ENCODE results near the gene SNRPA1.
"Not testable (repeated sequence)": the region's sequence is repeated elsewhere in the genome, so short reads cannot be mapped to it uniquely, and the experiment has no call there.

SNRPA1 gene

DNA sequence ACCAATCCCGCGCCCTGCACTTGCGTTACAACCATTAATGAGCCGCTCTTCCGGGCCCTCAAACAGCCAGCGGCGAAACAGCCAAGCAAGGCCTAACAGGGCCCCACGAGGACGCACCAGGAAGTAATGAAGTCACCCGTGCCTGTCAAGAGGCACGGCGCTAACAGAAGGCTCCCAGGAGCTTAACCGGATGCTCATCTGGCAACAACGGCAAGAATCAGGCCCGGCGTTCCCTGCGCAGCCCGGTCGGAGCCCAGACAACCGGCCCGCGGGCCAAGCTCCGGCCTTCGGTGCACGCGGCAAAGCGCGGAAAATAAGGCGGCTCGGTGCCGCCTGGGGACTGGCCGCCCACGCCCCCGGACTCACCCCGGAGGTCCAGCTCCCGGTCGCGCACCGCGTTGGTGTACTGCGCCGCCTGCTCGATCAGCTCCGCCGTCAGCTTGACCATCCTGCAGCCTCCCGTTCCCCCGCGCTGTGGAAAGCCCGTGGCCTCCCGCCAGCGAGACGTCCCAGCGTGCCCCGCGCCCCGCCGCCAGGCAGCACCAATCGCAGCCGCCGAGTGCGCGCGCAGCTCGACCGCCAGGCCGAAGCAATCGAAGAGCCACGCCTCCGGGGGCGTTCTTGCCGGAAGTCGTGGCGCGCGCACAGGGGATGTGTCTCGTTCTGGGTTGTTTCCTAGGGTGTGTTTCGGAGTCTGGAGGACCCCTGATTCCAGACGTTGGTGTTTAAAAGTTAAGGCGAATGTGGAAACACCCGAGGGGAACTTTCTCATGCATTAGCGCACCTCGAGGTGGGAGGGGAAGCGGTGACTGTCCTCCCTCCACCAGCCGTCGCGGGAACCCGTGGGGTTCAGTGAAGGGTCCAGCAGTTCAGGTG, at the start of gene SNRPA1:
Gene SNRPA1 (minus strand): TSS at position 518 of the 876 bp plus-strand sequence. CDS start 70 bp downstream, at position 448.
- peak; percentile 66 for DNase-seq

GRCh38 chr15:101342056-101342455, 47.0 kb upstream of the SNRPA1 start:
- no peak for DNase-seq

GRCh38 chr15:101338502-101339057, 43.5 kb upstream of the SNRPA1 start:
- no peak for DNase-seq

- no peak for DNase-seq
These were observed 42.9 kb upstream of the SNRPA1 start for GRCh38 chr15:101337976-101338375.

DNA sequence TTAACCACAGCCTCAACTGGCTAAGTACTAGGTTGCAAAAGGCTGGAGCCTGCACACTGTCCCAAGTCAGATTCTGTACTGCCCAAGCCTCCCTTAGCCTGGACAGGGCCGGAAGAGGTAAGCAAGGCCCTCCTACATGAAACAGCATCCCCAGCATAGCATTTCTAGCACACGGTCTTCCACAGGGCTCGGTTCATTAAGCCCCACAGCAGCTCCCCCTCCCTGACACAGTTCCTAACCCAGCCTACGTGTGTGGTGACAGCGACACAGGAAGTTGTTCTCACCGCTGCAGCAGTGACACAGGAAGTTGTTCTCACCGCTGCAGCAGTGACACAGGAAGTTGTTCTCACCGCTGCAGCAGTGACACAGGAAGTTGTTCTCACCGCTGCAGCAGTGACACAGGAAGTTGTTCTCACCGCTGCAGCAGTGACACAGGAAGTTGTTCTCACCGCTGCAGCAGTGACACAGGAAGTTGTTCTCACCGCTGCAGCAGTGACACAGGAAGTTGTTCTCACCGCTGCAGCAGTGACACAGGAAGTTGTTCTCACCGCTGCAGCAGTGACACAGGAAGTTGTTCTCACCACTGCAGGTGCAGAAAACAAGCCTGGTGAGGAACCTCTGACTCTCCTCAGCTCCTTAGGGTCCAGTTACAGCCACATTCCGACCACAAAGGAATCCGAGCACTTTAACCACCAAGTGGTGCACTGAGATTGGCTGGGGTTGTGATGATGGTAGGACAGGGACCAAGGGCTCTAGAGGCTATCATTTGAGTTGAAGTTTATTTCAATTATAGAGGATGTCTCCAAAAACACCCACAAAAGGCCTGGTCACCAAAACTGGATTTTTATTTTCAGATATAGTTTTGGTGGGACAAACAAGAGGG, 39.1 kb upstream of the SNRPA1 start:
- not testable (repeated sequence) for DNase-seq

GRCh38 chr15:101332061-101332467, 37.0 kb upstream of the SNRPA1 start:
- DNase-seq: no peak

- no peak for DNase-seq
These were observed 34.9 kb upstream of the SNRPA1 start for GRCh38 chr15:101329867-101330380.

DNA sequence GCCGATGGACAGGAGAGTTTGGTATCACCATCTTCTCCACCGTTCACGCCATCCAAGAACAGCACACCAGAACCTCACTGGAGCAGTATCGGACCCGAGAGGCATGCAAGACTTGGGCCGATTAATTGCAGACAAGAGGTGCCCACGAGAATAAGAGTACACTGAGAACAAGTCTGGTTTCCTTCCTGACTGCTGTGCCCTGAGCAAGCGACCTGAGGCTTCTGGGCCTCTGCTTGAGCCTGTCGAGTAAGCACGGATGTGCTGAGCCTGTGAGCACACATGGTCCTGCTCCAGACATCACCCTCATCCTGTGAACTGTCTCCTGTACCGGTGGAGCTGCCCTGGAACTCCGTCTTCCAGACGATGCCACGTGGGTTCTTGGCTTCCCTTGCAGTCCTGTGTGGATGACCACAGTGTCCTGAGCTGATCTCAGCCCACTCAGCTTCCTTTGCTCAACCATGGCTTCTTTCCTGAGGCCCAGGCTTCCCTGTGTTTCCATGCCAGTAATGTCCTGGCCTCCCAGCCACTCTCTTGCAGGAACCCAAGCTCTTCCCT, 34.3 kb upstream of the SNRPA1 start:
- DNase-seq: no peak

DNA sequence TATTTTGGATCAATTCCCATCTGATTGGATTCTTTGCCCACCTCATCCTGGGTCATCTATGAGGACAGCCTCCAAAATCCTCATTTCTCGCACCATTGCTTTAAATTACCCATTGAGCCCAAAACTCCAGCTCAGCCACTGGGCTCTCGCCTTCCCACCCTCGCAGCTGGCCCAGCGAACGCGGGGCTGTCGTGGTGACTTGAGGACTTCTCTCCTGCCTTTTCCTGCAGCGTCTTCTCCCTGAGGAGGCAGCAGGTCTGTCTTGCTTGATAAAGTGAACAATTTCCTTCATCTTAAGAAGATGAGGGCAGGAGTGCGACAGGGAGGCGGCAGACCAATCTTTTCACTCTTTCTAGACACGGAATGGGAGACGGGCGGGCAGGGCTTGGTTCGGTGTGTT, 33.0 kb upstream of the SNRPA1 start:
- no peak for DNase-seq

- DNase-seq: no peak
These were observed 32.2 kb upstream of the SNRPA1 start for GRCh38 chr15:101327147-101327740.

DNA sequence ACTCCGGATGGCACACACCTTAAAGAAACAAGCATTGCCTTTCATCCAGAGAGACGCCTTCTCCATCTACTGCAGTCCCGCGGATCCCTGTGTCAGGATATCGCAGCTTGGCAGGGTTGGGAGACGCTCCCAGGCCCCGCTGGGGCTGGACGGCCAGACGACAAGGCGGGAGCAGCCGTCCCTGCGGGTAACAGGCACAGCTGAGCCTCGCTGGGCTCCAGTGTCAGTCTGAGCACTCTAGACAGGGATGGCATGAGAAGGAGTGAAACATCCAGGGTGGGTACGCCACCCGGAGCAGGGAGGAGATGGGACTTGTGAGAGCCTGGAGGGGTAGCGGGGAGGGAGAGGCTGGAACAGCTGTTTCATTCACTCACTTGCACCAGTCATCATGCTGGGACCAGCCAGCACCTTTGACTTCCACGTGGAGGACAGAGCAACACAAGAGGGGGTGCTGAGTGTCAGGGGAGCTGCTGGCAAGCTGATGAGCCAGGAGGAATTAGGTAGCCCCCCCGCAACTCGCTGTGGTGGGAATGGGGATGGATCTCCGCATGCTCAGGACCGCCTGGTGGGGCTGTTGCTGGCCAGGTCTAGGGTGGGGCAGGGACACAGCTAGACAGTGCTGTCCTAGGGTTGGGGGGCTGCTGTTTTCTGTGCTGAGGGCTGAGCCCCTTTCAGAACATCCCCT, 31.6 kb upstream of the SNRPA1 start:
- DNase-seq: no peak

DNA sequence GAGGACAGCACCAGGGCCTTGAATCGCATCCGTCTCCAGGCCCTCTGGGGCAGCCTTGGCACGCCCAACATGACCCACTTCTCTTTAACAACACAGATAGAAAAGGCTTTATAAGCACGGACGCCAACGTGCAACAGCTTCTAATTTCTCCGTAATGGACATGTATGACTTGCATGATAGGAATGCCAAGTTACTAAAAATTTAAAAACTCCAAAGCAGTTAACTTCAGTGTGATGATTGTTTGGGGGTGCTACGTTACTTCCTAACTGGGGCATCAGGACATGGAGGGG, 30.9 kb upstream of the SNRPA1 start:
- no peak for DNase-seq

DNA sequence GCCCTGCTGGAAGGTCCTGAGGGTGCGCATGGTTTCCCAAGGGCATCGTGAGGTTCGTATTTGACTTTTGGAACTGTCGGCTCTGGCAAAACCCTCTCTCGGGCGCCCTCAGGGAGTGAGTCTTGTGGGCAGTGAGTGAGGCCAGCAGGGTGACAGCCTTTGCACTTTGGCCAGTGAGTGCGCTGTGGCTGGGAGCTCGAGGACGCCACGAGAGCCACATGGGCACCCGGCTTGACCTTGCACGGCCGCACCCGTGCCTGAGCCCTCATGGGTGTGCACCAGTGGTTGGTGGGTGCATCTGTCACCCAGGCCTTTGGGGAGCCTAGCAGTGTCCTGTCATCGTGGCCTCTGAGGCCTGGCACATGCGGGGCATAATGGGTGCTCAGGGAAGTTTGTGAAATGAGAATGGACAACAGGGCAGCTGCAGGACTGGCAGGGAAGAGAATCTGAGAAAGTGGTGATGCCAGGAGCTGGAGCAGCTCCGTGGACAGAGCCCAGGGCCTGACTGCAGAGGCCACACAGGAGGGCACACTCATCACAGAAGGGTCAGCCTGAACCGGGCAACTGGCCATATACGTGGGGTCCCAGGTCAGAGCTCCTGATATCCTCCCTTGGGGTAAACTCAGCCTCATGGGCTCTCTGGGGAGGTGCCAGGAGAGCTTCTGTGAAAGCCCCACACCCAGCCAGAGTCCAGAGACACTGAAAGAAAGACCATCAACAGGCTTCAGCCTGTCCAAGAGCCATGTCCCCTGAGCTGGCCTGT, 30.4 kb upstream of the SNRPA1 start:
- DNase-seq: no peak

DNA sequence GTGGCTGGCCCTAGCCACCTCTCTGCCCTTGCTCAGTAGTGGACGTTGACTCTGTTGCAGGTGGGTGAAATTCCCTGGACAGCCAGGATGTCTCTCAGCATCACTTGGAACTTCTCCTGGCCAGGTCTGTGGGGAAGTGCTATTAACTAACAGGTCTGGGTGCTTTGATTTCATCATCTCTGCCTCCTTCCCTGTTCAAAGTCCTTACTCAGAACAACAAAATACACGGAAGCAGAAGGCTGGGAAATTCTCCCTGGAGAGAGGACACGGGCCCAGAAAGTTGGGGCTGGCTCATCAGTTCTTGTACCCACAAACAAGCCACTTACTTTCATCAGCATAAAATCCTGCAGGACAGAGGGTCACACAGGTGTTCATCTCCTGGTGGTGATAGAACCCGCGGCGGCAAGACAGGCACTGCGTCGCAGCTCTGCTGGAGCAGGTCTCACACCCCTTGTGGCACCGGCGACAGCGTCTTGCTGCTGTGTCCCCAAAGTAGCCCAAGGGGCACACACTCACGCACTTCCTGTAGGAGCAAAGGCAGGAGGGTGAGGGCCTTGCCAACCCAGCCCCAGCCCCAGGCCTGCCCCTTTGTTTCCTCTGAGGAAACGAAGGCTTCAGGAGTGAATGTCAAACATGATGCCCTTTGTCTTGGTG, 29.6 kb upstream of the SNRPA1 start:
- no peak for DNase-seq

DNA sequence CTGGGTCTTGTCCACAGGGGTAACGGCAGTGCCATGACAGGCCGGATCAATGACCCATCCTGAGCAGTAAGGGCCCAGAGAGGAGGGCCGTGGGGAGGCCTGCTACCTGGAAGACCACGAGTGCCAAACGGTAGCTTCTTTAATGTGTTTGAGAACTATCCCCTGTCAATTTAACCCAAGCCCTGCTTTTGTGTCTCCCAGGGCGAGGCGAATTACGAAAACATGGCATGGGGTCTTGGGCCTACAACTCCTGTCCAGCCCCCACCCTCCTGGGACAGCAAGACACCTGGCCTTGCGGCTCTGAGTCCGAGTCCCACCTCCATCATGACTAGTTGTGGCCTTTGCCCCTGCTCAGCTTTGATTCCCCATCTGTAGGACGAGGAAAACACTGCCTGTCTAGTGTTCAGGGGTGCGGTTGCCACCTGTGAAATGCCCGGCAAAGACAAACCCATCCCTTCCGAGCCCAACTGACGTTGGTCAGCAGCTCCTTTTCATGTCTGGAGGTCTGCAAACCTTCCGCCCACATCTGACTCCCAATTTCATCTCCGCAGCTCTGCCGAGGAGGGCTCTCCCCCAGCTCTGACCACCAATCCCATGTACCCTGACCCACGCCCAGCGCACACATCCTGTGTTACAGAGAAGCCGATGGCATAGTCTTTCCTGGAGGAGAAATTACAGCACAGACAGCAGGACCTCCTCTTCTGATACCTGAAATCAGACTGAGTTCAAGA, 28.9 kb upstream of the SNRPA1 start:
- DNase-seq: no peak

DNA sequence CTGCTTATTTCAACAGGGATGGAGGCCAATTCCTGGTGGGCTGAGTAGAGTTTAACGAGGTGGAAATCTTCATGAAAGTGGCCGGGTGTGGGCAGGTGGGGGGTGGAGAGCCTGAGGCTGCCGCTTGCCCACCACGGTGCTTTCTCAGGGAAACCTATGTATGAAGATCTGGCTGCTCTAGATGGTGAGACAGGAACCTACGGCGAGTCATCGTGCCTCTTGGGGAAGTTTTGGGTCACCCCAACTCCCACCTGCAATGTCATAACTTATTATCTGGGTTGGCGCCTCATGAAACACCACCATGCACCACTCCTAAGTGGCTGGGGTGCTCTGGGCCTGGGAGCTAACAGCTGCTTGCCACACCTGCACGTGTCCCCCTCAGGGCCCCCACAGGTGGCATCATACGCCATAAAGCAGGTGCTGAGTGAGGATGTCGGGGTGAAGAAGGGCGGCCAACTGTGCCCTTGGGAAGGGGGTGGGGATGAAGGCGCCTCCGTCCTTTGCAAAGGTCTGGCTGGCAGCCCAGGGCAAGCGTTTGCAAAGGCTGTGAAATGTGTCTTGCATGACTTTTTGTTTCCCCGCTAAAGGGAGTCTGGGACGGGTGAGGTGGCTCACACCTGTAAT, 27.9 kb upstream of the SNRPA1 start:
- no peak for DNase-seq

DNA sequence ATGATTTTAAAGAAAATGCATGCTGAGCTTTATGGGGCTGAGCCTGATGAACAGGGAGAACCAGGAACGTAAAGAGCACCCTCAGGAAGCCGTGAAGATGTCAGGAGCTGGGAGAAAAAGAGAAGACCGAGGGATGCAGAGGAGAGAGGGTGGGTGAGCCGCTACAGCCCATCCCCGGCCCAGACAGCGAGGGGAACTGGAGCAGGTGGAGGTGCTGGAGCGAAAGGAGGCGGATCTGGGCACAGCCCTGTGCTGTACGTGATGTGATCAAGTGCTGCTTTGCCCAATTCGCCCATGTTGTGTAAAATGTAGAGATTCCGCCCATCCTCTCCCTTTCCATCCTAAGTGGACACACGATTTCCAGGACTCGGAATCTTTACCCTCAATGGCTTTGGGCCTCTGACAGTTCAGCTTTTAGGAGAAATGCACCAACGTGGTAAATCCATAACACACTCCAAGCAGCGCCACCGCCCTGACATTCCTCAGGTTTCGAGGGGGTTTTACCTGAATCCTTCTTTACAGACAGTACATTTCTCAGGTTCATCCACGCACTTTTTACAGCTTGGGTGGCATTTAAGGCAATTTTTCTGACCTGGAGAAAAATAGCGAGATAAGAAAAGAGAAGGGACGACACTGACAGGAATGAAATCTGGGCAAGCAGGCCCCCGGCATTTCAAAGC, 27.1 kb upstream of the SNRPA1 start:
- no peak for DNase-seq

DNA sequence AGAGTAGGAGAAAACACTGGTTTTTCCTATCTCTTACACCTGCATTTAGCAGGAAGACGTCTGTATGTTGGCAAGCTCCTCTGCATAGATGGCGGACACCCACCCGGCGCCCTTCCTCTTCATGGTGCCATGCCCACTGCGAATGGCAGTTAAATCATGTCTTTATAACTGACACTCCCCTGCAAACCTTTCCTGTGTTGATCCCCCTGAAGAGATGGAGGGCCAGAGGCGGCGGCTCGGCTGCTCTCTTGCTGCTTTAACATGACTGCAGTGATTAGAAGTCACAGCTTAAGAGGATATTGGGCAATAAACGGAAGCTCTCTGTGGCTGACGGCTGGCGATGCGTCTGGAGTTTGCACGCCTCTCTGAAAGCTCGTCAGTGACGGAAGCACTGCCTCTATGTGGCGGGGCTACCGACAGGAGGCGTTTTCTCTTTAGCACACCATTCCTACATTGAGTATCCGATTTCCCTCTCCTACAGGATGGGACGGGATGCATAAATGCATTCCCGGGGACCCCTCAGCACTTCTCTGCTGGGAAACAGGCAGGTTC, 25.5 kb upstream of the SNRPA1 start:
- no peak for DNase-seq

DNA sequence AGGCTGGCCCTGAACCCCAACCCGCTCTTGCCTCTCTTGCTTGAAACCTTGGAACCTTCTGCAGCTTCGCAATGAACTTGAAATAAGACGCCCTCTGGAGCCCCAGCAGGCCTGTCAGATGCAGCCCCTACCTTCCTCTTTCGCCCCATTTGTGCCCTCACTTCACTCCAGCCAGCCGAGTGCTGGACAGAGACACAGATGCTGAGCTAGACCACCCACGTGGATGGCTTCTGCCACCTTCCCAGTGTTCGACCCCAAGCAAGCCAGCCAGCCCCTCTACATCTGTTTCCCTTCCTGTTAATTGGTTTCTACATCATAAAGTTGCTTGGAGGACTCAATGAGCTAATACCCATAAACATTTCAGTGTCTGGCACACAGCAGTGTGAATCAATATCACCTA, 23.8 kb upstream of the SNRPA1 start:
- no peak for DNase-seq

Data from DMS79 treated with DMSO at 0.1 percent for 48 hours (cell line).